HepG2 (cell line): ENCODE data around the gene ATP10A. TPM values are rescaled to one million over a fixed set of nuclear protein-coding genes. Genes with fewer than 3 reads are reported as not detected.

ENCODE experiments used
- ATAC-seq: fragments of 200-7000 bp; cut with Tn5 transposase; 3 replicates; pipeline ENCODE4 v1.9.1; 2020; ENCODE audit warnings: mild to moderate bottlenecking, moderate library complexity
- BruUV-seq: library from RNA; stranded (reverse); fragments of 400-500 nt; replicated peaks from 2 replicates; lab custom pipeline; 2021; lab: Mats Ljungman, UMichigan
- CTCF ChIA-PET: fragments of 300-600 bp; formaldehyde crosslinking; extraction: SDS; loops from one replicate; lab custom pipeline; 2021; ENCODE audit warnings: low total read pairs, inconsistent platforms, low intra/inter-chr PET ratio; lab: Yijun Ruan, JAX
- POLR2A ChIA-PET: fragments of 350-600 bp; sonication (Branson Sonifier 250); formaldehyde crosslinking; loops from one replicate; lab custom pipeline; 2020; ENCODE audit warnings: antibody characterized with exemption, inconsistent platforms; lab: Yijun Ruan, JAX
- DNase-seq: peaks from one replicate; pipeline ENCODE4 v3.0.0-alpha.2; 2015; ENCODE audit warnings: low spot score
- FAIRE-seq: peaks from 3 replicates; lab custom pipeline; 2011; peaks lifted over from hg19 to GRCh38; lab: Jason Lieb, UNC
- H2AFZ ChIP-seq: one replicate; pipeline ENCODE4 v1.6.1; 2011; ENCODE audit warnings: low read length, inconsistent platforms
- H3K27ac ChIP-seq: fragments of 300-600 bp; 3 replicates; pipeline ENCODE4 v1.8.0; 2011; ENCODE audit warnings: mixed run types, mild to moderate bottlenecking, mixed read lengths, low read length, inconsistent platforms; ENCODE audit not compliant: insufficient read depth; ENCODE audit errors: extremely low read length
- H3K27me3 ChIP-seq, 2 experiments: fragments of 200-600 bp in 1 of 2; 2 replicates in 1 of 2; 3 replicates in 1 of 2; pipeline versions ENCODE4 v1.6.0 to v1.8.0; 2011; ENCODE audit warnings: low read length in 2 of 2, mild to moderate bottlenecking in 2 of 2, moderate library complexity in 2 of 2, inconsistent platforms in 1 of 2; ENCODE audit not compliant: insufficient read depth in 2 of 2, control insufficient read depth in 1 of 2
- H3K36me3 ChIP-seq, 2 experiments: fragments of 200-600 bp in 1 of 2; replicated peaks in 1 of 2; 2 replicates in 1 of 2; 3 replicates in 1 of 2; pipeline versions ENCODE4 v1.5.1 to v1.8.0; 2011; ENCODE audit warnings: low read length in 2 of 2, inconsistent platforms in 1 of 2; ENCODE audit not compliant: insufficient read depth in 2 of 2, control insufficient read depth in 1 of 2
- H3K4me1 ChIP-seq: 2 replicates; pipeline ENCODE4 v1.5.1; 2012; ENCODE audit warnings: low read length, inconsistent platforms; ENCODE audit not compliant: insufficient read depth
- H3K4me2 ChIP-seq: 2 replicates; pipeline ENCODE4 v1.6.0; 2011; ENCODE audit warnings: low read depth, low read length, inconsistent platforms
- H3K4me3 ChIP-seq, 3 experiments: fragments of 200-600 bp in 1 of 3; sonication (generic), shearing (Covaris generic) in 1 of 3; replicated peaks in 1 of 3; 2 replicates each; pipeline ENCODE4 v1.5.1; 2011 to 2016; ENCODE audit warnings: low read length in 3 of 3, inconsistent platforms in 2 of 3, low read depth in 2 of 3, mild to moderate bottlenecking in 2 of 3, control low read depth in 1 of 3, mixed read lengths in 1 of 3; ENCODE audit not compliant: insufficient read depth in 1 of 3
- H3K79me2 ChIP-seq: one replicate; pipeline ENCODE4 v1.6.1; 2011; ENCODE audit warnings: low read length, inconsistent platforms; ENCODE audit not compliant: insufficient read depth
- H3K9ac ChIP-seq: 2 replicates; pipeline ENCODE4 v1.6.0; 2011; ENCODE audit warnings: mild to moderate bottlenecking, low read depth, low read length, inconsistent platforms; ENCODE audit not compliant: insufficient read depth
- H3K9me3 ChIP-seq: 2 replicates; pipeline ENCODE4 v1.5.1; 2012; ENCODE audit warnings: mild to moderate bottlenecking, low read length
- H4K20me1 ChIP-seq: 2 replicates; pipeline ENCODE4 v1.6.0; 2011; ENCODE audit warnings: inconsistent platforms, mild to moderate bottlenecking, low read length, moderate library complexity; ENCODE audit not compliant: insufficient read depth
- MLLT10 ChIP-seq: sonication (generic); formaldehyde crosslinking; IDR thresholded peaks from 2 replicates; pipeline ENCODE4 v1.4.0; 2020; ENCODE audit warnings: missing genetic modification reagents
- NFYB ChIP-seq: sonication (generic); formaldehyde crosslinking; IDR thresholded peaks from 2 replicates; pipeline ENCODE4 v1.4.0; 2020; ENCODE audit warnings: missing genetic modification reagents
- NPAS2 ChIP-seq: sonication (generic); formaldehyde crosslinking; IDR thresholded peaks from 2 replicates; pipeline ENCODE4 v1.8.0; 2022; ENCODE audit warnings: mild to moderate bottlenecking, missing genetic modification reagents, borderline replicate concordance
- REL ChIP-seq: sonication (generic); formaldehyde crosslinking; conservative IDR thresholded peaks from 2 replicates; pipeline ENCODE4 v1.8.0; 2022; ENCODE audit warnings: mild to moderate bottlenecking, missing genetic modification reagents, moderate library complexity
- TBX2 ChIP-seq: sonication (generic); formaldehyde crosslinking; IDR thresholded peaks from 2 replicates; pipeline ENCODE4 v1.5.0; 2020; ENCODE audit warnings: missing genetic modification reagents, mild to moderate bottlenecking, borderline replicate concordance
- ZBTB21 ChIP-seq: sonication (generic); formaldehyde crosslinking; IDR thresholded peaks from 2 replicates; pipeline ENCODE4 v1.4.0; 2020; ENCODE audit warnings: missing genetic modification reagents
- ZNF329 ChIP-seq: sonication (generic); formaldehyde crosslinking; IDR thresholded peaks from 2 replicates; pipeline ENCODE4 v1.9.0; 2021; ENCODE audit warnings: low read depth, mild to moderate bottlenecking, missing genetic modification reagents
- ZNF615 ChIP-seq: sonication (generic); formaldehyde crosslinking; IDR thresholded peaks from 2 replicates; pipeline ENCODE4 v1.5.0; 2020; ENCODE audit warnings: mild to moderate bottlenecking, missing genetic modification reagents, borderline replicate concordance
- ZNF670 ChIP-seq: sonication (generic); formaldehyde crosslinking; IDR thresholded peaks from 2 replicates; pipeline ENCODE4 v1.8.0; 2022; ENCODE audit warnings: mild to moderate bottlenecking, missing genetic modification reagents, borderline replicate concordance
- ZNF709 ChIP-seq: sonication (generic); formaldehyde crosslinking; IDR thresholded peaks from 2 replicates; pipeline ENCODE4 v1.5.0; 2020; ENCODE audit warnings: mild to moderate bottlenecking, missing genetic modification reagents
- ZNF777 ChIP-seq: sonication (generic); formaldehyde crosslinking; IDR thresholded peaks from 2 replicates; pipeline ENCODE4 v1.4.0; 2020; ENCODE audit warnings: missing genetic modification reagents
- ZNF782 ChIP-seq: sonication (generic); formaldehyde crosslinking; IDR thresholded peaks from 2 replicates; pipeline ENCODE4 v1.4.0; 2020; ENCODE audit warnings: missing genetic modification reagents, mild to moderate bottlenecking, borderline replicate concordance
- WGBS: methylation state at CpG from one replicate; pipeline ENCODE4 v1.1.6; 2017; ENCODE audit warnings: low lambda C conversion rate; 5-methylcytosine and 5-hydroxymethylcytosine counted together
- in situ Hi-C: cut with HindIII; loops from 2 replicates; pipeline ENCODE4 v1.10.0; 2017; ENCODE audit warnings: low pct_unique_long_range_greater_than_20kb; ENCODE audit not compliant: extremely low pct_ligation_motif_present
- intact Hi-C: fragments of 100-400 bp; cut with micrococcal nuclease; formaldehyde crosslinking; loops from one replicate; pipeline ENCODE4 v1.10.0; 2022; ENCODE audit not compliant: unreplicated experiment
- polyA plus RNA-seq, 8 experiments: library from polyadenylated mRNA; depleted of rRNA in 3 of 8; stranded (reverse) in 7 of 8; unstranded in 1 of 8; fragments of >200 nt; fragmentation: Illumina TruSeq in 4 of 8; extraction: Trizol in 4 of 8; gene quantifications; 2 replicates each; pipeline versions ENCODE4 v1.2.1 to v1.2.3, GENCODE V29; 2011 to 2016; ENCODE audit warnings: low read depth in 4 of 8, missing spikeins in 1 of 8, mixed read lengths in 1 of 8; ENCODE audit not compliant: insufficient read depth in 1 of 8
- total RNA-seq, 5 experiments: library from RNA; depleted of rRNA; stranded (reverse); fragments of >200 nt; fragmentation: Illumina TruSeq; extraction: Trizol; gene quantifications; 2 replicates each; pipeline ENCODE4 v1.2.3, GENCODE V29; 2016; ENCODE audit warnings: low read depth in 1 of 5
- TF ChIP-seq, protein P1 (sequence below): sonication (generic); formaldehyde crosslinking; IDR thresholded peaks from 2 replicates; pipeline ENCODE4 v1.8.1; 2023; ENCODE audit warnings: mild to moderate bottlenecking, missing genetic modification reagents, borderline replicate concordance
- TF ChIP-seq, protein P2 (sequence below): sonication (generic); formaldehyde crosslinking; IDR thresholded peaks from 2 replicates; pipeline ENCODE4 v1.9.0; 2021; ENCODE audit warnings: mild to moderate bottlenecking, missing genetic modification reagents
- TF ChIP-seq, protein P3 (sequence below): sonication (generic); formaldehyde crosslinking; IDR thresholded peaks from 2 replicates; pipeline ENCODE4 v1.5.1; 2020; ENCODE audit warnings: missing genetic modification reagents, mild to moderate bottlenecking, borderline replicate concordance

The ATP10A gene
- total and polyA plus RNA-seq, 2 of the 13 experiments (the other 11 are each of a cell fraction or from before 2014, with no cell fraction given), result 0.58 to 4.2 TPM

DNA sequence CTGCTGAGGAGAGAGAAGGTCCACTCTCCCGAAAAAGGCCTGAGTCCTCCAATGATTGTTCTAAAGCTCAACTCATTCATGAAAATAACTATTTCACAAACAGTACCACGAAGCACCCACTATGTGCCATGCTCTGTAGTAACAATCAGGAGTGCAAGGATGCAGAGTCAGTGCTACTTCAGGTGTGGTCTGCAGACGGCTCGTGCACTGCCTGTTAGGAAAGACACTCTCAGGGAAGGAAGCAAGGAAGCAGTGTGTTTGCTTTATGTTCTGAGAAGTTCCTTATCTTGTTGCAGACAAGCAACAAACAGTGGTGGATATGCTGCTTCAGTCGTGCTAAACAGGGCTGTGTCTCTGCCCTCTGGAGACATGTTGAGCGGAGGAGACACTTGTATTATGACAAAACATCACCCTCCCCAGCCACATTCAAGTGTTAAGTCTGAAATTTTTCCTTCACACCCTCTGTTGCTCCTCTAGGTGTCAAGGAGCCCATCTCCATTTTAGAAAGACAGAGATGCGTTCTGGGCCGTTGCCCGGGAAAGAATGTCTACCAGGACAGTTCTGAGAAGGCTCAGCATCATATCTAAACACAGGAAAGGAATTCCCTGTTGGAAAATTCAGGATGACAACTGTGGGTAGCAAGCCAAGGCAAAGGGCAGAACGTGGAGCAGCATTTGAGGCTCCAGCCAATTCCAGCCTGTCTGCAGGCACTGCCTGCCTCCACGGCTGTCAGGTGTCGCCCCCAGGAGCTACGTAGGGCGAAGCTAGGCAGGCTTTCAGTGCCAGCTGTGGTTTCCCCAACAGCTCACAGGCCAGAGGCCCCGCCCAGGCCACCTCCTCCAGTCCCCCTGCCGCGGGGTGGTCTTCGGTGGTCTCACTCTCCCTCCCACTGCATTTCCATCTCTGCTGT, 13.4 kb upstream of the ATP10A start:
- CTCF ChIA-PET, result no interaction called here
- intact Hi-C loops, result no loop called here
- TF ChIP-seq ZNF782 (CRISPR knock-in tag) (no peak), NPAS2 (CRISPR knock-in tag) (no peak), NFYB (CRISPR knock-in tag) (no peak), ZNF670 (CRISPR knock-in tag) (no peak), ZNF709 (no peak), ZNF329 (no peak), REL (CRISPR knock-in tag) (no peak), TBX2 (no peak), MLLT10 (CRISPR knock-in tag) (no peak), ZBTB21 (CRISPR knock-in tag) (no peak), ZNF615 (CRISPR knock-in tag) (no peak), ZNF777 (CRISPR knock-in tag) (no peak)
- TF ChIP-seq, protein P1, sequence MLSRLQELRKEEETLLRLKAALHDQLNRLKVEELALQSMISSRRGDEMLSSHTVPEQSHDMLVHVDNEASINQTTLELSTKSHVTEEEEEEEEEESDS (CRISPR knock-in tag), result no peak
- TF ChIP-seq, protein P2, sequence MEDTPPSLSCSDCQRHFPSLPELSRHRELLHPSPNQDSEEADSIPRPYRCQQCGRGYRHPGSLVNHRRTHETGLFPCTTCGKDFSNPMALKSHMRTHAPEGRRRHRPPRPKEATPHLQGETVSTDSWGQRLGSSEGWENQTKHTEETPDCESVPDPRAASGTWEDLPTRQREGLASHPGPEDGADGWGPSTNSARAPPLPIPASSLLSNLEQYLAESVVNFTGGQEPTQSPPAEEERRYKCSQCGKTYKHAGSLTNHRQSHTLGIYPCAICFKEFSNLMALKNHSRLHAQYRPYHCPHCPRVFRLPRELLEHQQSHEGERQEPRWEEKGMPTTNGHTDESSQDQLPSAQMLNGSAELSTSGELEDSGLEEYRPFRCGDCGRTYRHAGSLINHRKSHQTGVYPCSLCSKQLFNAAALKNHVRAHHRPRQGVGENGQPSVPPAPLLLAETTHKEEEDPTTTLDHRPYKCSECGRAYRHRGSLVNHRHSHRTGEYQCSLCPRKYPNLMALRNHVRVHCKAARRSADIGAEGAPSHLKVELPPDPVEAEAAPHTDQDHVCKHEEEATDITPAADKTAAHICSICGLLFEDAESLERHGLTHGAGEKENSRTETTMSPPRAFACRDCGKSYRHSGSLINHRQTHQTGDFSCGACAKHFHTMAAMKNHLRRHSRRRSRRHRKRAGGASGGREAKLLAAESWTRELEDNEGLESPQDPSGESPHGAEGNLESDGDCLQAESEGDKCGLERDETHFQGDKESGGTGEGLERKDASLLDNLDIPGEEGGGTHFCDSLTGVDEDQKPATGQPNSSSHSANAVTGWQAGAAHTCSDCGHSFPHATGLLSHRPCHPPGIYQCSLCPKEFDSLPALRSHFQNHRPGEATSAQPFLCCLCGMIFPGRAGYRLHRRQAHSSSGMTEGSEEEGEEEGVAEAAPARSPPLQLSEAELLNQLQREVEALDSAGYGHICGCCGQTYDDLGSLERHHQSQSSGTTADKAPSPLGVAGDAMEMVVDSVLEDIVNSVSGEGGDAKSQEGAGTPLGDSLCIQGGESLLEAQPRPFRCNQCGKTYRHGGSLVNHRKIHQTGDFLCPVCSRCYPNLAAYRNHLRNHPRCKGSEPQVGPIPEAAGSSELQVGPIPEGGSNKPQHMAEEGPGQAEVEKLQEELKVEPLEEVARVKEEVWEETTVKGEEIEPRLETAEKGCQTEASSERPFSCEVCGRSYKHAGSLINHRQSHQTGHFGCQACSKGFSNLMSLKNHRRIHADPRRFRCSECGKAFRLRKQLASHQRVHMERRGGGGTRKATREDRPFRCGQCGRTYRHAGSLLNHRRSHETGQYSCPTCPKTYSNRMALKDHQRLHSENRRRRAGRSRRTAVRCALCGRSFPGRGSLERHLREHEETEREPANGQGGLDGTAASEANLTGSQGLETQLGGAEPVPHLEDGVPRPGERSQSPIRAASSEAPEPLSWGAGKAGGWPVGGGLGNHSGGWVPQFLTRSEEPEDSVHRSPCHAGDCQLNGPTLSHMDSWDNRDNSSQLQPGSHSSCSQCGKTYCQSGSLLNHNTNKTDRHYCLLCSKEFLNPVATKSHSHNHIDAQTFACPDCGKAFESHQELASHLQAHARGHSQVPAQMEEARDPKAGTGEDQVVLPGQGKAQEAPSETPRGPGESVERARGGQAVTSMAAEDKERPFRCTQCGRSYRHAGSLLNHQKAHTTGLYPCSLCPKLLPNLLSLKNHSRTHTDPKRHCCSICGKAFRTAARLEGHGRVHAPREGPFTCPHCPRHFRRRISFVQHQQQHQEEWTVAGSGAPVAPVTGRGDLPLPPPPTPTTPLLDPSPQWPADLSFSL, result no peak
- TF ChIP-seq, protein P3, sequence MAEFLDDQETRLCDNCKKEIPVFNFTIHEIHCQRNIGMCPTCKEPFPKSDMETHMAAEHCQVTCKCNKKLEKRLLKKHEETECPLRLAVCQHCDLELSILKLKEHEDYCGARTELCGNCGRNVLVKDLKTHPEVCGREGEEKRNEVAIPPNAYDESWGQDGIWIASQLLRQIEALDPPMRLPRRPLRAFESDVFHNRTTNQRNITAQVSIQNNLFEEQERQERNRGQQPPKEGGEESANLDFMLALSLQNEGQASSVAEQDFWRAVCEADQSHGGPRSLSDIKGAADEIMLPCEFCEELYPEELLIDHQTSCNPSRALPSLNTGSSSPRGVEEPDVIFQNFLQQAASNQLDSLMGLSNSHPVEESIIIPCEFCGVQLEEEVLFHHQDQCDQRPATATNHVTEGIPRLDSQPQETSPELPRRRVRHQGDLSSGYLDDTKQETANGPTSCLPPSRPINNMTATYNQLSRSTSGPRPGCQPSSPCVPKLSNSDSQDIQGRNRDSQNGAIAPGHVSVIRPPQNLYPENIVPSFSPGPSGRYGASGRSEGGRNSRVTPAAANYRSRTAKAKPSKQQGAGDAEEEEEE (CRISPR knock-in tag), result no peak

More for the DNA sequence above, 13.4 kb upstream of the ATP10A start:
- no peak for ATAC-seq
- H3K9ac ChIP-seq, result no peak overlapping the region
- in situ Hi-C loops, result no loop called here
- H3K36me3 ChIP-seq, result no peaks in the 10 kb centered on the region
- H4K20me1 ChIP-seq, result no peaks in the 10 kb centered on the region
- no peaks in the 10 kb centered on the region for H3K9me3 ChIP-seq
- no peak overlapping the region for H2AFZ ChIP-seq
- H3K4me3 ChIP-seq, result no peak overlapping the region
- POLR2A ChIA-PET, result no interaction called here
- no peaks in the 10 kb centered on the region for H3K79me2 ChIP-seq
- no peaks in the 10 kb centered on the region for H3K27me3 ChIP-seq
- FAIRE-seq, result no peak
- peaks cover 15% of the 10 kb centered on the region for H3K4me1 ChIP-seq
- no peak for DNase-seq
- whole genome bisulfite sequencing, result 28% methylated on average over 14 of the region's 18 CpGs
- no peak overlapping the region for H3K4me2 ChIP-seq
- BruUV-seq, result no TSS peak
- H3K27ac ChIP-seq, result no peak overlapping the region
